ENCODE data around the gene RUBCN.
"Not testable (repeated sequence)": the region's sequence is repeated elsewhere in the genome, so short reads cannot be mapped to it uniquely, and the experiment has no call there.

The RUBCN gene

GRCh38 chr3:197733042-197733441 is 3.7 kb downstream of the RUBCN start:
- no peak for DNase-seq

GRCh38 chr3:197731483-197731882 is 5.2 kb downstream of the RUBCN start:
- DNase-seq, result not testable (repeated sequence)

- not testable (repeated sequence) for DNase-seq
Observed at GRCh38 chr3:197730770-197731169, 5.9 kb downstream of the RUBCN start.

GRCh38 chr3:197730200-197730599 is 6.5 kb downstream of the RUBCN start:
- DNase-seq, result no peak

GRCh38 chr3:197728487-197728886 is 8.2 kb downstream of the RUBCN start:
- DNase-seq, result no peak

GRCh38 chr3:197727878-197728277 is 8.8 kb downstream of the RUBCN start:
- DNase-seq, result not testable (repeated sequence)

GRCh38 chr3:197722734-197723133 is 14.0 kb downstream of the RUBCN start:
- no peak for DNase-seq

- DNase-seq, result no peak
Observed at GRCh38 chr3:197720694-197721093, 16.0 kb downstream of the RUBCN start.

GRCh38 chr3:197718891-197719290 is 17.8 kb downstream of the RUBCN start:
- no peak for DNase-seq

- no peak for DNase-seq
Observed at GRCh38 chr3:197714251-197714650, 22.5 kb downstream of the RUBCN start.

GRCh38 chr3:197713477-197713822 is 23.3 kb downstream of the RUBCN start:
- no peak for DNase-seq

- DNase-seq, result peak; percentile 80
Observed at GRCh38 chr3:197711973-197712707, 24.6 kb downstream of the RUBCN start.

GRCh38 chr3:197710965-197711364 is 25.7 kb downstream of the RUBCN start:
- DNase-seq, result not testable (repeated sequence)

GRCh38 chr3:197709135-197709534 is 27.6 kb downstream of the RUBCN start:
- no peak for DNase-seq

GRCh38 chr3:197706658-197707057 is 30.0 kb downstream of the RUBCN start:
- no peak for DNase-seq

- DNase-seq, result no peak
Observed at GRCh38 chr3:197701841-197702240, 34.9 kb downstream of the RUBCN start.

GRCh38 chr3:197700095-197700494 is 36.6 kb downstream of the RUBCN start:
- DNase-seq, result no peak

GRCh38 chr3:197697355-197697754 is 39.3 kb downstream of the RUBCN start:
- DNase-seq, result no peak

GRCh38 chr3:197694251-197694650 is 42.5 kb downstream of the RUBCN start:
- no peak for DNase-seq

GRCh38 chr3:197692641-197693040 is 44.1 kb downstream of the RUBCN start:
- DNase-seq, result no peak

GRCh38 chr3:197690754-197691153 is 46.0 kb downstream of the RUBCN start:
- no peak for DNase-seq

GRCh38 chr3:197687570-197687969 is 49.1 kb downstream of the RUBCN start:
- DNase-seq, result no peak

GRCh38 chr3:197686899-197687298 is 49.8 kb downstream of the RUBCN start:
- DNase-seq, result no peak

- DNase-seq, result no peak
Observed at GRCh38 chr3:197685546-197685945, 51.2 kb downstream of the RUBCN start.

- DNase-seq, result no peak
Observed at GRCh38 chr3:197683191-197683590, 53.5 kb downstream of the RUBCN start.

Measured in activated gamma-delta T cell treated with Interleukin-2 at 50 U/mL for 16 hours (primary cell).